ENCODE measurements around the gene CSNK1G1.
A peak's percentile ranks its signal among the peaks of the same experiment; 100 is the strongest.
"Not testable (repeated sequence)": the region's sequence is repeated elsewhere in the genome, so short reads cannot be mapped to it uniquely, and the experiment has no call there.

The CSNK1G1 gene

GRCh38 chr15:64340355-64340754 lies 15.6 kb downstream of the CSNK1G1 start:
- TF ChIP-seq CTCF (conservative IDR thresholded peaks at IDR 0.05; ENCODE audit: control insufficient read depth, insufficient read depth, low read depth, low read length), result no peak
- DNase-seq (ENCODE audit: low read depth), result no peak
- H3K4me3 ChIP-seq (ENCODE audit: control insufficient read depth, low read depth, low read length), result no peak overlapping the region

GRCh38 chr15:64337761-64338160 lies 18.2 kb downstream of the CSNK1G1 start:
- TF ChIP-seq CTCF (conservative IDR thresholded peaks at IDR 0.05; ENCODE audit: control insufficient read depth, insufficient read depth, low read depth, low read length), result no peak
- DNase-seq (ENCODE audit: low read depth), result no peak
- no peak overlapping the region for H3K4me3 ChIP-seq (ENCODE audit: control insufficient read depth, low read depth, low read length)

GRCh38 chr15:64333986-64334929 lies 21.7 kb downstream of the CSNK1G1 start:
- H3K4me3 ChIP-seq (ENCODE audit: control insufficient read depth, low read depth, low read length), result no peak overlapping the region
- DNase-seq (ENCODE audit: low read depth), result peak; percentile 17
- no peak for TF ChIP-seq CTCF (conservative IDR thresholded peaks at IDR 0.05; ENCODE audit: control insufficient read depth, insufficient read depth, low read depth, low read length)

- TF ChIP-seq CTCF (conservative IDR thresholded peaks at IDR 0.05; ENCODE audit: control insufficient read depth, insufficient read depth, low read depth, low read length), result no peak
- no peak overlapping the region for H3K4me3 ChIP-seq (ENCODE audit: control insufficient read depth, low read depth, low read length)
- DNase-seq (ENCODE audit: low read depth), result no peak
Observed at GRCh38 chr15:64333516-64333915, 22.5 kb downstream of the CSNK1G1 start.

- DNase-seq (ENCODE audit: low read depth); H3K4me3 ChIP-seq (ENCODE audit: control insufficient read depth, low read depth, low read length): not testable (repeated sequence)
Observed at GRCh38 chr15:64331668-64332067, 24.3 kb downstream of the CSNK1G1 start.

GRCh38 chr15:64326975-64327374 lies 29.0 kb downstream of the CSNK1G1 start:
- DNase-seq (ENCODE audit: low read depth); H3K4me3 ChIP-seq (ENCODE audit: control insufficient read depth, low read depth, low read length): not testable (repeated sequence)

GRCh38 chr15:64326458-64326857 lies 29.5 kb downstream of the CSNK1G1 start:
- DNase-seq (ENCODE audit: low read depth); H3K4me3 ChIP-seq (ENCODE audit: control insufficient read depth, low read depth, low read length): not testable (repeated sequence)

- DNase-seq (ENCODE audit: low read depth), result peak; percentile 83
- no peak overlapping the region for H3K4me3 ChIP-seq (ENCODE audit: control insufficient read depth, low read depth, low read length)
- no peak for TF ChIP-seq CTCF (conservative IDR thresholded peaks at IDR 0.05; ENCODE audit: control insufficient read depth, insufficient read depth, low read depth, low read length)
Observed at GRCh38 chr15:64324165-64324877, 31.7 kb downstream of the CSNK1G1 start.
